Stimulated activated CD4-positive, alpha-beta T cell treated with anti-CD3 and anti-CD28 coated beads, TNF-alpha, amount 100 ng/mL, for 1 hour (primary cell): Measurements from ENCODE around the gene NANS.

Source experiments
- DNase-seq, 3 donors: peaks; one replicate each; pipeline ENCODE4 v3.0.0-alpha.2; 2020; ENCODE audit warnings: low read depth in 3 of 3, low spot score in 1 of 3

Gene NANS

DNA sequence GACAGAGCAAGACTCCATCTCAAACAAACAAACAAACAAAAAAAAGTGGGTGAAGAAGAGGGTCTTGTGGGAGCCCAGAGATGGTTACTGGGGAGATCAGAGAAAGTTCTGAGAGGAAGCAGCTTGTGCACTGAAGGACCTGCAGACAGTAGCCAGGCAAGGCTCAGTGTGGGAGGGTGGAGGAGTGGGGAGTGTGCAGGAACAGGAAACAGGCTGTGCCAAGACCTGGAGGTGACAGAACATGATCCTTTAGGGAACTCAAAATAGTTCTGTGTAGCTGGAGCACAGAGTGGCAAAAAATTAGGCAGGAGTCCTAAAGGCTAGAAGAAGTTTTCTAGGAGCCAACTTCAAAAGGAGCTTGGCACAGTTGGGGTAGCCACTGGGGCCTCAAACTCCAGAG lies 19.2 kb upstream of the NANS start:
- DNase-seq = no peak

- no peak for DNase-seq
These were observed 17.6 kb upstream of the NANS start for GRCh38 chr9:98038958-98039357.

- DNase-seq = no peak
These were observed 16.9 kb upstream of the NANS start for GRCh38 chr9:98039607-98040017.

- no peak for DNase-seq
These were observed 16.3 kb upstream of the NANS start for GRCh38 chr9:98040212-98040611.

GRCh38 chr9:98043915-98044314 lies 12.6 kb upstream of the NANS start:
- DNase-seq = no peak

DNA sequence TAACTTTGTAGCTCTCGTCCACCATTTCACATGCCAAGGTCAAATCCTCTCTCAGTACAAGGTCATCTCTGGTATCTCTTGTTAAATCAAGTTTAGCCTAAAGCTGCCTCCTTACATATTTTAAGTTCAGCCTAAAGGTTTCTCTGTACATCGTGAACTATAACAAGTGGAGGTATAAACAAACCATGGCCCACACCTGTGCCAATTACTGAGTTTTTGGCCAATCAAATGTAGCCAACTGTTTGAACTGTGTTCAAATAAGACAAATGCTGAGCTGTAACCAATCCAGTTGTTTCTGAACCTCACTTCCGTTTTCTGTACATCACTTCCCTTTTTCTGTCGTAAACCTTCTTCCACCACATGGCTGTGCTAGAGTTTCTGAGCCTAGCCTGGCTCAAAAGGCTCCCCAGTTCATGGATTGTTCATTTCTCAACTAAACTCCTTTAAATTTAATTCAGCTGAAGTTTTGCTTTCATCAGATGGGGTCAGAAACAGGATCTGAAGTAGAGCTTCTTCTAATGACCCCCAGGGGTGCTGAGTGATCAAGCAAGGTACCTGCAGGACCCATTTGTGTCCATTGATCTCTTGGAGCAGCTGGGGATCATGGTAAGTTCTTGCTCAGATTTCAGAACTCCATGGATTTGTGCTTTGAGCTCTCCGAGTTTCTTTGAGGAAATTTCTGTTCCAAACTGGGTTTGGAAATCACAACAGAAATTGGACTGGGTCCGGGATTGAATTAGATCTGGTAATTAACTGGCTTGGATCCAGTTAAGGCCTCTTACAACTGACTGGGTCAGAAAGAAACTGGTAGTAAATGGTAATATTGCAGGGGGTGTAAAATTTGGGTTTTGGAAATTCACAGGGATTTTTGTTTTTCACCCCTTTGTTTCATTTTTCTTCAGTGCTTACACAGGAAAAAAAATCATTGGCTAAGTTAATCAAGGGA lies 11.0 kb upstream of the NANS start:
- DNase-seq = no peak

DNA sequence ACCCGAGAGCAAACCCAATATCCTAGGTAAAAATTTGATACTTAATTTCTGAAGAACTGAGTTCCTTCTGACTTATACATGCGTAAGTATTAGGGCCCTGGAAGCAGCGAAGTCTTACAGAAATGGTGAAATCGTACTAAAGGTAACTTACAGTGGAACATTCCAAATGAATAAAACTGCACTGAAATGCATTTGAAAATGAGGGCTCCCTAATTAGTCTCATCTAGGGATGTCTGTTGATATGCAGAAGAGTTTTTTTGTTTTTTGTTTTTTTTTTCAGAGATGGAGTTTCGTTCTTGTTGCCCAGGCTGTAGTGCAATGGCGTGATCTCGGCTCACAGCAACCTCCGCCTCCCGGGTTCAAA lies 10.4 kb upstream of the NANS start:
- DNase-seq = no peak

- DNase-seq = no peak
These were observed 9.5 kb upstream of the NANS start for GRCh38 chr9:98047002-98047401.

DNA sequence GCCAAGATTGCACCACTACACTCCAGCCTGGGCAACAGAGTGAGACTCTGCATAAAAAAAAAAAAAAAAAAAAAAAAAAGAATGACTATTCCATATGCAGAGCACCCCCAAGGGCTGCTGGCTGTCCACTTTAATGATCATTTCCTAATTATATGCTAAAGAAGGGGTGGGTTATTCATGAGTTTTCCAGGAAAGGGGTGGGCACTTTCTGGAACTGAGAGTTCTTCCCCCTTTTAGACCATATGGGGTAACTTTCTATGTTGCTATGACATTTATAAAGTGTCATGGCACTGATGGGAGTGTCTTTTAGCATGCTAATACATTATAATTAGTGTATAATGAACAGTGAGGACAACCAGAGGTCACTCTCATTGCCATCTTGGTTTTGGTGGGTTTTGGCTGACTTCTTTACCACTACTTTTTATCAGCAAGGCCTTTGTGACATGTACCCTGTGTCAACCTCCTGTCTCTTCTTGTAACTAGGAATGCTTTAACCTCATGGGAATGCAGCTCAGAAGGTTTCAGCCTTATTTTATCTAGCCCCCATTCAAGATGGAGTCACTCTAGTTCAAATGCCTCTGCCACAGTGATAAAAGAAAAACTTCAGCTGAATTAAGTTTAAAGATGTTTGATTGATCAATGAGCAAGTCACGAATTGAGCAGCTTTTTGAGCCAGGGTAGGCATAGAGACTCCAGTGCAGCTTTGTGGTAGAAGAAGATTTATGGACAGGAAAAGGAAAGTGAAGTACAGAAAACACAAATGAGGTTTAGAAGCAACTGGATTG lies 7.1 kb upstream of the NANS start:
- DNase-seq = no peak

DNA sequence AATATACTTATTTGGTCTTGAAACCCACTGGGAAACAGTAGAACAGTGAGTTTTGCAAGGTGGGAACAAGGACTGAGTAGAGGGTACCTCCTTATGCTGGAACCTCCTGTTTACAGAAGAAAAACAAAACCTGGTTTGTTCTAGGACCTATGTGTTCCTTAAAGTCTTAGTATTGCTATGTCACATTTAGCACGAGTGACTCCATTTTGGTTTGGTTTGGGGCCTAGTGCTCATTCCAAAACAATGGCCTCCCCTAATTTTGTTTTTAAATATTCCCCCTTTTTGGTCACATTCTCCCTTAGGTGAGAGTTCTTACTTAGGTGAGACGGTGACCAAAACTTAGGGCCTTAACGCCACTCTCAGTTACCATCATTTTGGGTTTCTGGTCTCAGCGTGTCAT lies 6.2 kb upstream of the NANS start:
- DNase-seq = no peak

DNA sequence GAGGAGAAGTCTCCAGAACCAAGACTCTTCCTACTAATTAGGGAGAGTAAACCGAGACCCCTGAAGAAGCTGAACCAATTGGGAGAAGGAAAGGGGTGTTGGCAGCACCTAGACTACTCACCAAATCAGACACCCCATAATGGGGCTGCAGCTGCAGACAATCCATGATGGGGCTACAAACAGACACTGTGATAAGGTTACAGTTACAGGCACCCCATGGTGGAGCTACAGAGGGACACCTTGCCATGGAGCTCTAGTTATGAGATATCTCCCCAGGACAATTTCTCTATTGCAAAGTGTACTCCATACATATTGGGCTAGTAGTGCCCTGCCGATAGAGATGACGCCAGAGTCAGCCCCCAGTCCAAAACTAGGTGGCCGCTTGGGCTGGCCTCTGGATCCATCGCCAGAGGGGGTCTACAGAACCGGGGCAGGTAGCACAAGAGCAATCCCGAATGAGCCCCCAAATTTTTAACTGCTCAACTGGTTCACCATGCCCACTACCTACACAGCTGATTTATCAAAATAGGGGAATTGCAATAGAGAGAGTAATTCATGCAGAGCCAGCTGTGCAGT lies 2.1 kb upstream of the NANS start:
- DNase-seq = no peak

- peak in 1 of 3 donors; percentile 22 for DNase-seq
These were observed 737 bp downstream of the NANS start for GRCh38 chr9:98057138-98057799.

DNA sequence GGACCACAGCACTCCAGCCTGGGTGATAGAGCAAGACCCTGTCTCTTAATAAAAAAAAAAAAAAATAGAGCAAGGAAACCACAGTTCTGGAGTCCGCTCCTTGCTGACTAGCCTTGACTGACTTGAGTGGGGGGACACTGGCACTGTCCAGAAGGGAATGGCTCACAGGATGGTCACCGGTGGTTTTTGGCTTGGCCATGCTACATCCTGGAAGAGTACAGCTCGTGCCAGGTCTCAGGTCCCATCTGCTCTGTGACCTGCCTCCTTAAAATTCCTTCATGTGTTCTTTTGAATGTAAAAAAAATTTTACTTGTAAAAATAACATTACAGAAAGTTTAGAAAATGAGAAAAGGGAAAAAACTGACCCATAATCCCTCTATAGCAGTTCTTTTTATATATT lies 5.6 kb downstream of the NANS start:
- DNase-seq = no peak

DNA sequence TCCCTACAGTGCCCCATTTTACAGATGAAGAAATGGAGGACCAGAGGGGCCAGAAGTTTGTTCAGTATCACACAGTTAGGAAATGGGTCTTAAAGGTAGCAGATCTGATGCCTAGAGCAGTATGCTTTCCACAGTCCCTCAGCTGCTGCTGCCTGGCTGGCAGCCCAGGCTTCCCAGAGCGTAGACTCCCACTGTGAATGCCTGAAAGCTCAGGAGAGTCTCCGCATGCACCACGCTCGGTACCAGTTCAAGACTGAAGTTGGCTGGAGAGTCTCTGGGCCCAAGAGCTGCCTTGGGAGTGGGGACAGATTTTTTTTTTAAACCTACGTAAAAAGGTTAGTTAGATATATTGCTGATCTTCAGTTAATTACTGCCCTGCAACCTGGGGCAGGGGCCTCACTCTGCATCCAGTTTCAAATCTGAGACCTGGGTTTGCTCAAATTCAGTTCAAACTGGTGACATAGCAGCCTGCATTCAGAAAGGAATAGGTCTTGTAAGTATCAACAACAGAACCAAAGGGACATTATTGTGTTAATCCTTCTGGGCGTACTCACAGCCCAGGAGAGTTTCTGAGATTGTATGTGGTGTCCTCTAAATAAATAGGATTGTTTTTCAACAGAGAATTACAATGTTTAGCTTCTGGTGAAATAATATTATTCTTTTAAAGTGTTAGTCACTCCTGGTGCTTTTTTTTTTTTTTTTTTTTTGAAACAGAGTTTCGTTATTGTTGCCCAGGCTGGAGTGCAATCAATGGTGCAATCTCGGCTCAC lies 8.3 kb downstream of the NANS start:
- no peak for DNase-seq

DNA sequence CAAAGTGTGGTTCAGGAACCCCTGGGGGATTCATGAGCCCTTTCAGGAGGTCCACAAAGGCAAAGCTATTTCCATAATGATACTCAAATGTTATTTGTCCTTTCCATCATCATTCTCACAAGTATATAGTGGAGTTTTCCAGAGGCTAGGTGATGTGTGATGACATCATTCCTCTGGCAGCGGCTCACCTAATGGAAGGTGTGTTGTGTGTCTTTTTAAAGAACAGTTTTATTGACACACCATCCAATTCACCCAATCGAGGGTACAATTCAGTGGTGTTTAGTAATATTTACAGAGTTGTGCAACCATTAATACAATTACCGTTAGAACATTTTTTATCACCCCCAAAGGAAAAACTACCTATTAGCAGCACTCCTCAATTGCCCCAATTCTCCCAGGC lies 9.7 kb downstream of the NANS start:
- no peak for DNase-seq

- DNase-seq = no peak
These were observed 10.7 kb downstream of the NANS start for GRCh38 chr9:98067184-98067583.

GRCh38 chr9:98069551-98069950 lies 13.0 kb downstream of the NANS start:
- no peak for DNase-seq

DNA sequence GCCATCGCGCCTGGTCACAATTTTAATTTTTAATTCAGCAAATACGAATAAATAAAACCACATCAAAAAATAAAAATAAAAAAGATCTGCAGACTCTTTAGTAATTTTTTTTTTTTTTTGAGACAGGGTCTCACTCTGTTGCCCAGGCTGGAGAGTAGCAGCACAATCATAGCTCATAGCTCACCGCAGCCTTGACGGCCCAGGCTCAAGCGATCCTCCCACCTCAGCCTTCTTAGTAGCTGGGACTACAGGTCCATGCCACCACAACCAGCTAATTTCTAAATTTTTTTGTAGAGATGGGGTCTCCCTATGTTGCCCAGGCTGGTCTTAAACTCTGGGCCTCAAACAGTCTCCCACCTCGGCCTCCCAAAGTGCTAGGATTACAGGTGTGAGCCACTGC lies 14.2 kb downstream of the NANS start:
- no peak for DNase-seq

DNA sequence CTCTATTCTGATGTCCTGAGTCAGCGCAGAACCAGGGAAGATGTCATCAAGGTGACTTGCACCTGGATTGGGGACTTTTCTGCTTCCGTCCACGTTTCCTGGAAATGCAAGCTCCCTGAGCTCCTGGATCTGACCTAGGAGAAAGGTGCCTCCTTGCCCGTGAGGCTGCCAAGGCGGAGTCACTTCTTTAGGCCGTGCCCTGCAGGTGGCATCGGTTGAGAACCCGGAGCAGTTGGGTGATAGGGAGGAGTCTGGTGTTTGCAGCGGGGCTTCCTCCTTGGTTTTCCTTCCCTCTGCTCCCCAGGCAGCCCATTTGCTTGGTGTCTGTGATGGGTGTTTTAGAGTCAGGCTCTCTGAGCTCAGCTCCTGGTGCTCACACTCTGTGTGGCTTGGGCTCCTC lies 15.2 kb downstream of the NANS start:
- no peak for DNase-seq

- DNase-seq = peak; percentile 22 to 60 (median 53)
These were observed 17.8 kb downstream of the NANS start for GRCh38 chr9:98074115-98074990.
